Limb (tissue), 2 donors: ENCODE measurements around the gene NUP43.
"Not testable (repeated sequence)": the region's sequence is repeated elsewhere in the genome, so short reads cannot be mapped to it uniquely, and the experiment has no call there.

Experiments
- DNase-seq, 2 donors: peaks; one replicate each; pipeline ENCODE4 v3.0.0-alpha.2; 2016; ENCODE audit errors: extremely low spot score in 2 of 2

Gene NUP43

GRCh38 chr6:149694921-149695320 is 51.4 kb downstream of the NUP43 start:
- no peak for DNase-seq

- DNase-seq: no peak
Measured at GRCh38 chr6:149691201-149691600, 55.1 kb downstream of the NUP43 start.

- no peak for DNase-seq
Measured at GRCh38 chr6:149686230-149686629, 60.1 kb downstream of the NUP43 start.

- no peak for DNase-seq
Measured at GRCh38 chr6:149683256-149683859, 63.0 kb downstream of the NUP43 start.

GRCh38 chr6:149681845-149682244 is 64.5 kb downstream of the NUP43 start:
- DNase-seq: not testable (repeated sequence)

GRCh38 chr6:149681209-149681608 is 65.1 kb downstream of the NUP43 start:
- DNase-seq: no peak

- DNase-seq: no peak
Measured at GRCh38 chr6:149680503-149680902, 65.8 kb downstream of the NUP43 start.
